ENCODE measurements around the gene ZNF12. TPM values are rescaled to one million over a fixed set of nuclear protein-coding genes. Genes with fewer than 3 reads are reported as not detected.
"Not testable (repeated sequence)": the region's sequence is repeated elsewhere in the genome, so short reads cannot be mapped to it uniquely, and the experiment has no call there.

The ZNF12 gene
- polyA plus RNA-seq, 1 experiment: 10.9 TPM

- no peaks in the 10 kb centered on the region for H3K27me3 ChIP-seq (ENCODE audit: control insufficient read depth, insufficient read depth, low read length)
- H3K4me3 ChIP-seq (ENCODE audit: low read depth, low read length): no peak overlapping the region
- ChIA-PET POLR2A (no interaction called here), CTCF (no interaction called here)
- H3K36me3 ChIP-seq (ENCODE audit: control insufficient read depth, insufficient read depth, low read length): no peaks in the 10 kb centered on the region
- no peak for DNase-seq (ENCODE audit: low read depth)
- no peak for TF ChIP-seq CTCF (IDR thresholded peaks at IDR 0.05; ENCODE audit: insufficient read depth, low read depth, low read length)
These were observed 30.8 kb downstream of the ZNF12 start for GRCh38 chr7:6675807-6676405.

GRCh38 chr7:6670851-6671250 lies 35.9 kb downstream of the ZNF12 start:
- DNase-seq (ENCODE audit: low read depth); H3K4me3 ChIP-seq (ENCODE audit: low read depth, low read length); POLR2A ChIA-PET; H3K27me3 ChIP-seq (ENCODE audit: control insufficient read depth, insufficient read depth, low read length); H3K36me3 ChIP-seq (ENCODE audit: control insufficient read depth, insufficient read depth, low read length); CTCF ChIA-PET: not testable (repeated sequence)

- Histone ChIP-seq H3K36me3 (ENCODE audit: control insufficient read depth, insufficient read depth, low read length) (peaks cover 7% of the 10 kb centered on the region), H3K4me3 (ENCODE audit: low read depth, low read length) (no peak overlapping the region), H3K27me3 (ENCODE audit: control insufficient read depth, insufficient read depth, low read length) (no peaks in the 10 kb centered on the region)
- TF ChIP-seq CTCF (IDR thresholded peaks at IDR 0.05; ENCODE audit: insufficient read depth, low read depth, low read length): no peak
- POLR2A ChIA-PET: interaction anchor here (0.6 kb wide), 1 partner anchor 895 kb away, joined by 6 read pairs; no protein-coding TSS in a partner anchor
- DNase-seq (ENCODE audit: low read depth): no peak
- CTCF ChIA-PET: no interaction called here
These were observed 48.0 kb downstream of the ZNF12 start for GRCh38 chr7:6658618-6659345.

- no peaks in the 10 kb centered on the region for H3K27me3 ChIP-seq (ENCODE audit: control insufficient read depth, insufficient read depth, low read length)
- DNase-seq (ENCODE audit: low read depth): no peak
- no peak overlapping the region for H3K4me3 ChIP-seq (ENCODE audit: low read depth, low read length)
- ChIA-PET POLR2A (no interaction called here), CTCF (no interaction called here)
- no peak for TF ChIP-seq CTCF (IDR thresholded peaks at IDR 0.05; ENCODE audit: insufficient read depth, low read depth, low read length)
- H3K36me3 ChIP-seq (ENCODE audit: control insufficient read depth, insufficient read depth, low read length): peaks cover 17% of the 10 kb centered on the region
These were observed 50.3 kb downstream of the ZNF12 start for GRCh38 chr7:6656413-6656812.

- no peak for DNase-seq (ENCODE audit: low read depth)
- Histone ChIP-seq H3K27me3 (ENCODE audit: control insufficient read depth, insufficient read depth, low read length) (no peaks in the 10 kb centered on the region), H3K4me3 (ENCODE audit: low read depth, low read length) (no peak overlapping the region), H3K36me3 (ENCODE audit: control insufficient read depth, insufficient read depth, low read length) (peaks cover 18% of the 10 kb centered on the region)
- CTCF ChIA-PET: no interaction called here
- no peak for TF ChIP-seq CTCF (IDR thresholded peaks at IDR 0.05; ENCODE audit: insufficient read depth, low read depth, low read length)
- POLR2A ChIA-PET: no interaction called here
These were observed 50.9 kb downstream of the ZNF12 start for GRCh38 chr7:6655636-6656385.

All from BJ (cell line).